Stomach (tissue), 9 donors: ENCODE results near the gene RPL6. TPM values are rescaled to one million over a fixed set of nuclear protein-coding genes. Genes with fewer than 3 reads are reported as not detected.
"Not testable (repeated sequence)": the region's sequence is repeated elsewhere in the genome, so short reads cannot be mapped to it uniquely, and the experiment has no call there.

Experiments
- DNase-seq, 2 donors: peaks; one replicate each; pipeline versions ENCODE4 v3.0.0 to v3.0.0-alpha.2; 2013 to 2019
- H3K27ac ChIP-seq, 5 donors: fragments of 200-600 bp in 4 of 5; sonication (generic) in 4 of 5; one replicate each; pipeline ENCODE4 v1.5.1; 2013 to 2019; ENCODE audit warnings: mild to moderate bottlenecking in 1 of 5, moderate library complexity in 1 of 5
- H3K27me3 ChIP-seq, 3 donors: fragments of 200-600 bp; sonication (generic); one replicate each; pipeline ENCODE4 v1.5.1; 2017 to 2019; ENCODE audit warnings: mixed run types in 1 of 3
- H3K36me3 ChIP-seq, 4 donors: fragments of 200-600 bp; sonication (generic); 1 replicate in 3 of 4; 2 replicates in 1 of 4; pipeline ENCODE4 v1.5.1; 2016 to 2019
- H3K4me1 ChIP-seq, 4 donors: fragments of 200-600 bp; sonication (generic); one replicate each; pipeline ENCODE4 v1.5.1; 2016 to 2019
- H3K4me3 ChIP-seq, 4 donors: fragments of 200-600 bp; sonication (generic) in 3 of 4; one replicate each; pipeline ENCODE4 v1.5.1; 2016 to 2019; ENCODE audit warnings: mild to moderate bottlenecking in 1 of 4
- H3K9me3 ChIP-seq, 4 donors: fragments of 200-600 bp; sonication (generic); one replicate each; pipeline ENCODE4 v1.5.1; 2016 to 2019
- CTCF ChIP-seq, 7 experiments: fragments of 450-650 bp in 4 of 7; fragments of 200-600 bp in 3 of 7; sonication (generic) in 3 of 7; IDR thresholded peaks; one replicate each; pipeline ENCODE4 v1.5.1; 2016 to 2019; ENCODE audit warnings: antibody characterized with exemption in 7 of 7, control low read depth in 2 of 7, mild to moderate bottlenecking in 1 of 7
- EP300 ChIP-seq: sonication (generic); formaldehyde crosslinking; IDR thresholded peaks from one replicate; pipeline ENCODE4 v1.6.1; 2017; ENCODE audit warnings: antibody characterized with exemption
- POLR2A ChIP-seq, 4 donors: fragments of 450-650 bp; IDR thresholded peaks; one replicate each; pipeline ENCODE4 v1.6.1; 2016; ENCODE audit warnings: antibody characterized with exemption in 4 of 4, control low read depth in 2 of 4, mild to moderate bottlenecking in 1 of 4, moderate library complexity in 1 of 4
- POLR2AphosphoS5 ChIP-seq, 3 donors: sonication (generic); formaldehyde crosslinking; IDR thresholded peaks; one replicate each; pipeline ENCODE4 v1.6.1; 2016; ENCODE audit warnings: antibody characterized with exemption in 3 of 3
- WGBS, 5 donors: extraction: QIAGEN DNeasy Blood & Tissue Kit in 3 of 5; methylation state at CpG; one replicate each; pipeline versions ENCODE4 v1.1.5 to v1.1.7; 2013 to 2018; 5-methylcytosine and 5-hydroxymethylcytosine counted together
- intact Hi-C: fragments of 100-400 bp; cut with DNase I; formaldehyde crosslinking; loops from one replicate; pipeline ENCODE4 v1.15.1; 2023; ENCODE audit warnings: low total_unique reads
- polyA plus RNA-seq, 3 donors: library from polyadenylated mRNA; stranded (reverse); fragments of 200-250 nt; gene quantifications; one replicate each; pipeline ENCODE4 v1.2.3, GENCODE V29; 2013
- total RNA-seq, 5 donors: library from RNA; depleted of rRNA; stranded (reverse); fragments of >200 nt; gene quantifications; one replicate each; pipeline versions ENCODE4 v1.1.0 to v1.2.3, GENCODE V29; 2014 to 2016
- donor health status: healthy with polysubstance abuse.
- donor health status: Bipolar disorder and iron deficiency.
- donor health status: healthy.

The RPL6 gene
- total and polyA plus RNA-seq, 8 donors: 479 to 3,271 (median 1,070) TPM

DNA sequence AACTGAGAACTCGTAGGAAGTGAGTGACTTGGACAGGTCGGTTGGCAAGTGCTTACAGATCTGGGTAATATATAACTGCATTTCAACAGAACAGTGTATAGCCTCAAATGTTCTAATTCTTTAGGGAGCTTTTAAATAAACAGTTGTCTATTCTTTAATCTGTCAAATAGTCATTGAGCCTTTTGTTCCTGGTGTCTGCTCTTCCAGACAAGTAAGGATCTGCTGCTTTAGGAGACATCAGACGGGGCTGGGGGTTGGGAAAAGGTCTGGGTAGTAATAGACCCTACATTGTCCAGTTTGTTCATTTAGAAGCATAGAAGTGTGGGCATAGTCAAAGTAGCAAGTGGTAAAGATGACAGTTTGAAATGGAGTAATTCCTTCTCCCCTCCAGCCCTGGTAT is 11.3 kb upstream of the RPL6 start:
- H3K9me3 ChIP-seq: no peaks in the 10 kb centered on the region
- intact Hi-C loops: no loop called here

DNA sequence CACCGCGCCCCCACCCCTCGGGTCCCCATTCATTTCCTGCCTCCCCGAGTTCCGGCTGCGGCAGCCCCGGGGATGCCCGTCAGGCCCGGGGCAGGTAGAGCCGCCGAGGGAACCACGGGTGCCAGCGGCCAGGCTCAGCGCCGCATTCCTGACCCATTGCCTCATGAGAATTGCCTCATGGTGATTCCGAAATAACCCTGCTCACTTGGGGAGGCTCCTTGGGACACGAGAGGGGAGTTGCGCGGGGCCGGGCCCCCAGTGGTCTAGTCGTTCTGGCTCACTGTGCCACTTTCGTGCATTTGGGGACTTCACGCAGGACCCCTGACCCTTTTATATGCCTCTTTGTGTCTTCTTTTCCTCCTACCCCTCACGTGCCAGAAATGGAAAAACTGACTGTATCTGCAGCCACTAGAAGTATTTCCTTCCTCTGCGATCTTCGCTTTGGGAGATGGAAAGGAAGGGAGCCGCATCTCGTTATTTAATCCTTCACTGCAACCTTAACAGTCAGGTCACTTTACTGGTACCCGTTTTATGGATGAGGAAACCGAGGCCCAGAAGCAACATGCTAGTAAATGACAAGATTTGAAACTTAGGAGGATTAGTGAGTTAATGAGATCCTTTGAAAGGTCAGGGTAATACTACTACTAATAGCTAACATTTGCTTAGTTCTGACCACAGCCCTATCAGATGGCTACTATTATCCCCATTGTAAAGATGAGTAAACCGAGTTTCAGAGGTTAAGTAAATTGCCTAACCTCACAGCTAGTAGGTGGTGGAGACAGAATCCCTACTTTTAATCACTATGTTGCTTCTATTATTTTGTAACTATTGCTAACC is 10.1 kb upstream of the RPL6 start:
- DNase-seq: peak; percentile 64 to 87
- intact Hi-C loops: no loop called here
- Histone ChIP-seq H3K36me3 (no peaks in the 10 kb centered on the region), H3K4me1 (peaks cover 15 to 66% (median 50%) of the 10 kb centered on the region in 4 donors), H3K4me3 (peak overlapping the region; percentile 65 to 97 (median 88)), H3K9me3 (no peaks in the 10 kb centered on the region), H3K27ac (peak overlapping the region; percentile 96 to 100 (median 99)), H3K27me3 (no peaks in the 10 kb centered on the region)
- WGBS, 5 donors: 2 to 6% (median 4%) methylated on average over 15 to 31 of the region's 31 CpGs
- peak; percentile 49 to 70 (median 69) for TF ChIP-seq POLR2AphosphoS5 (IDR thresholded peaks at IDR 0.05)
- TF ChIP-seq EP300: no peak

More for the DNA sequence above, 11.3 kb upstream of the RPL6 start:
- no peaks in the 10 kb centered on the region for H3K27me3 ChIP-seq
- peaks cover 0 to 3% (median 0%) of the 10 kb centered on the region in 4 donors for H3K36me3 ChIP-seq
- TF ChIP-seq POLR2AphosphoS5 (IDR thresholded peaks at IDR 0.05) (no peak), POLR2A (IDR thresholded peaks at IDR 0.05) (no peak), EP300 (no peak), CTCF (IDR thresholded peaks at IDR 0.05) (no peak)
- WGBS, 5 donors: 55 to 71% (median 61%) methylated on average over 3 of the region's 3 CpGs
- no peak for DNase-seq
- no peak overlapping the region for H3K27ac ChIP-seq
- peaks cover 15 to 63% (median 48%) of the 10 kb centered on the region in 4 donors for H3K4me1 ChIP-seq
- H3K4me3 ChIP-seq: peak overlapping the region in 1 of 4 donors; percentile 65

- intact Hi-C loops: no loop called here
- TF ChIP-seq POLR2AphosphoS5 (IDR thresholded peaks at IDR 0.05) (peak; percentile 96 to 99 (median 99)), POLR2A (IDR thresholded peaks at IDR 0.05) (peak in 2 of 4 donors; percentile 53 to 77), CTCF (IDR thresholded peaks at IDR 0.05) (peak in 3 of 7 experiments; percentile 11 to 48 (median 31)), EP300 (no peak)
- Histone ChIP-seq H3K4me3 (peak within 1 kb of the TSS; percentile 65 to 97 (median 88)), H3K27me3 (no peaks in the 10 kb centered on the region), H3K27ac (peak within 1 kb of the TSS; percentile 96 to 100 (median 99)), H3K36me3 (no peaks in the 10 kb centered on the region), H3K9me3 (no peaks in the 10 kb centered on the region), H3K4me1 (peaks cover 15 to 64% (median 53%) of the 10 kb centered on the region in 4 donors)
- DNase-seq: peak; percentile 87 to 97
- WGBS, 5 donors: 0 to 1% (median 0%) methylated on average over 17 to 89 of the region's 89 CpGs
Observed at GRCh38 chr12:112418608-112419296, 9.3 kb upstream of the RPL6 start, which contains the start of gene PTPN11. TSS of gene PTPN11 (plus strand) at chr12:112418947. CDS start at chr12:112419112, 165 bp downstream.

- peaks cover 15 to 66% (median 53%) of the 10 kb centered on the region in 4 donors for H3K4me1 ChIP-seq
- H3K36me3 ChIP-seq: no peaks in the 10 kb centered on the region
- WGBS, 5 donors: 1 to 3% (median 1%) methylated on average over 17 to 18 of the region's 18 CpGs
- no peak for DNase-seq
- H3K27me3 ChIP-seq: no peaks in the 10 kb centered on the region
- peak overlapping the region; percentile 65 to 97 (median 88) for H3K4me3 ChIP-seq
- TF ChIP-seq POLR2A (IDR thresholded peaks at IDR 0.05) (no peak), POLR2AphosphoS5 (IDR thresholded peaks at IDR 0.05) (no peak), EP300 (no peak), CTCF (IDR thresholded peaks at IDR 0.05) (no peak)
- no peaks in the 10 kb centered on the region for H3K9me3 ChIP-seq
- intact Hi-C loops: no loop called here
- H3K27ac ChIP-seq: peak overlapping the region; percentile 96 to 100 (median 99)
Observed at GRCh38 chr12:112418273-112418607, 8.8 kb upstream of the RPL6 start.

- H3K4me3 ChIP-seq, H3K9me3 ChIP-seq, intact Hi-C loops, DNase-seq, H3K36me3 ChIP-seq, H3K27ac ChIP-seq, H3K27me3 ChIP-seq: not testable (repeated sequence)
- H3K4me1 ChIP-seq: peaks cover 8 to 48% (median 30%) of the 10 kb centered on the region in 4 donors
- 90 to 96% (median 92%) methylated on average over 4 of the region's 4 CpGs for WGBS, 5 donors
Observed at GRCh38 chr12:112415457-112415856, 6.1 kb upstream of the RPL6 start.
